Fibroblast of villous mesenchyme (primary cell): ENCODE data around the gene LAMTOR4. TPM values are rescaled to one million over a fixed set of nuclear protein-coding genes. Genes with fewer than 3 reads are reported as not detected.
A peak's percentile ranks its signal among the peaks of the same experiment; 100 is the strongest.
"Not testable (repeated sequence)": the region's sequence is repeated elsewhere in the genome, so short reads cannot be mapped to it uniquely, and the experiment has no call there.

Experiments
- DNase-seq: peaks from one replicate; pipeline ENCODE4 v3.0.0-alpha.2; 2010; ENCODE audit warnings: low read depth
- H3K4me3 ChIP-seq: 2 replicates; pipeline ENCODE4 v1.5.1; 2011; ENCODE audit warnings: low read depth, mild to moderate bottlenecking, low read length
- total RNA-seq: library from RNA; depleted of rRNA; stranded (reverse); fragments of >200 nt; gene quantifications from 2 replicates; pipeline ENCODE4 v1.2.3, GENCODE V29; 2012
- TF ChIP-seq, protein P1 (sequence below): IDR thresholded peaks from 2 replicates; pipeline ENCODE4 v1.5.1; 2012; ENCODE audit warnings: low read depth, mild to moderate bottlenecking, low read length; ENCODE audit not compliant: insufficient read depth

The LAMTOR4 gene
- total RNA-seq, 1 donor: 65.2 TPM

DNA sequence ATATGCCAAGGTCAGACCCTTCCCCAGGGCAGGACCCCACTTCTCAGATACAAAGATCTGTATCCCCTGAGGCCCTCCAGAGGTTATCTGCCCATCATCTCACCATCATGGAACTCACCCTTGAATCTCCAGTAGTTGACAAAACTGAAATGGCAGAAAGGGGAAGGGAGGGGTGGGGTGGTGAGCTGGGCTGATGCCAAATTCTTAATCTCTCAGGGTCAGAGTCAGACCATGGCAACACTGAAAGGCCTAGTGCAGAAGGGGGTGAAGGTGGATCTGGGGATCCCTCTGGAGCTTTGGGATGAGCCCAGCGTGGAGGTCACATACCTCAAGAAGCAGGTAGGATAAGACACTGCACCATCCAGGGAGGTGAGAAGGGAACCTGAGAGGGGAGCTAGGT lies 26.1 kb upstream of the LAMTOR4 start:
- no peak for DNase-seq
- TF ChIP-seq, protein P1, sequence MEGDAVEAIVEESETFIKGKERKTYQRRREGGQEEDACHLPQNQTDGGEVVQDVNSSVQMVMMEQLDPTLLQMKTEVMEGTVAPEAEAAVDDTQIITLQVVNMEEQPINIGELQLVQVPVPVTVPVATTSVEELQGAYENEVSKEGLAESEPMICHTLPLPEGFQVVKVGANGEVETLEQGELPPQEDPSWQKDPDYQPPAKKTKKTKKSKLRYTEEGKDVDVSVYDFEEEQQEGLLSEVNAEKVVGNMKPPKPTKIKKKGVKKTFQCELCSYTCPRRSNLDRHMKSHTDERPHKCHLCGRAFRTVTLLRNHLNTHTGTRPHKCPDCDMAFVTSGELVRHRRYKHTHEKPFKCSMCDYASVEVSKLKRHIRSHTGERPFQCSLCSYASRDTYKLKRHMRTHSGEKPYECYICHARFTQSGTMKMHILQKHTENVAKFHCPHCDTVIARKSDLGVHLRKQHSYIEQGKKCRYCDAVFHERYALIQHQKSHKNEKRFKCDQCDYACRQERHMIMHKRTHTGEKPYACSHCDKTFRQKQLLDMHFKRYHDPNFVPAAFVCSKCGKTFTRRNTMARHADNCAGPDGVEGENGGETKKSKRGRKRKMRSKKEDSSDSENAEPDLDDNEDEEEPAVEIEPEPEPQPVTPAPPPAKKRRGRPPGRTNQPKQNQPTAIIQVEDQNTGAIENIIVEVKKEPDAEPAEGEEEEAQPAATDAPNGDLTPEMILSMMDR: no peak
- no peak overlapping the region for H3K4me3 ChIP-seq

DNA sequence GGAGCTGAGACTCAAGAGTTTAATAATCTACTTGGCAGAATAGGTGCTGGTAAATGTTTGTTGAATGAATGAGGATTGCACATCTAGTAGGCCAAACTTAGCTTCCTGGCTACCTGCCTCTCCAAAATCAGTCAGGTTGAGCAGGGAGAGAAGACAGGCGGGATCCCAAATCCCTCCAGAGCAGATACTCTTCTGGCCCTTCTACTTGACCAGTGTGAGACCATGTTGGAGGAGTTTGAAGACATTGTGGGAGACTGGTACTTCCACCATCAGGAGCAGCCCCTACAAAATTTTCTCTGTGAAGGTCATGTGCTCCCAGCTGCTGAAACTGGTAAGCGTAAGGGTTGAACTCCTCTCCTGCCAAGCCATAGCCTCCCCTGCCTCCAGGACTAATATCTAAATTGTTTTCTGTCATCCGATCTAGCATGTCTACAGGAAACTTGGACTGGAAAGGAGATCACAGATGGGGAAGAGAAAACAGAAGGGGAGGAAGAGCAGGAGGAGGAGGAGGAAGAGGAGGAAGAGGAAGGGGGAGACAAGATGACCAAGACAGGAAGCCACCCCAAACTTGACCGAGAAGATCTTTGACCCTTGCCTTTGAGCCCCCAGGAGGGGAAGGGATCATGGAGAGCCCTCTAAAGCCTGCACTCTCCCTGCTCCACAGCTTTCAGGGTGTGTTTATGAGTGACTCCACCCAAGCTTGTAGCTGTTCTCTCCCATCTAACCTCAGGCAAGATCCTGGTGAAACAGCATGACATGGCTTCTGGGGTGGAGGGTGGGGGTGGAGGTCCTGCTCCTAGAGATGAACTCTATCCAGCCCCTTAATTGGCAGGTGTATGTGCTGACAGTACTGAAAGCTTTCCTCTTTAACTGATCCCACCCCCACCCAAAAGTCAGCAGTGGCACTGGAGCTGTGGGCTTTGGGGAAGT lies 24.2 kb upstream of the LAMTOR4 start:
- no peak for DNase-seq
- TF ChIP-seq, protein P1: no peak
- H3K4me3 ChIP-seq: no peak overlapping the region

DNA sequence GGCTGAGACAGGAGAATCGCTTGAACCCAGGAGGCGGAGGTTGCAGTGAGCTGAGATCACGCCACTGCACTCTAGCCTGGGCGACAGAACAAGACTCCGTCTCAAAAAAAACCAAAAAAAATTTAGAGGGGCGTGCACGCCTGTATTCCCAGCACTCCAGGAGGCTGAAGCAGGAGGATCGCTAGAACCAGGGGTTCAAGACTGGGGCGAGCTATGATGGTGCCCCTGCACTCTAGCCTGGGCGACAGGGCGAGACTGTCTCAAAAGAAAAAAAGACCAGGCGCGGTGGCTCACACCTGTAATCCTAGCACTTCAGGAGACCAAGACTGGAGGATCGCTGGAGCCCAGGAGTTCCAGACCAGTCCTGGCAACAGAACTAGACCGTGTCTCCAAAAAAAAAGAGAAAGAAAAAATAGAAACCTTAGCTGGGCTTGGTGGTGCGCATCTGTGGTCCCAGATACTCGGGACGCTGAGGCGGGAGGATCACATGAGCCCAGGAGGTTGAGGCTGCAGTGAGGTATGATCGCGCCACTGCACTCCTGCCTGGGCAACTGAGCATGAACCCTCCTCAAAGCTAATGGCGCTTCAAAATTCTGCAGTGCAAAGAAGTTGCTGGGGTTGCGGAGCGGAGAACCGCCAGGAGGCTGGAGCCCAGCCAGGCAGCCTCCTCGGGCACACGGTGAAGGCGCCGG lies 22.3 kb upstream of the LAMTOR4 start:
- TF ChIP-seq, protein P1: no peak
- peak overlapping the region; percentile 74 for H3K4me3 ChIP-seq
- no peak for DNase-seq

DNA sequence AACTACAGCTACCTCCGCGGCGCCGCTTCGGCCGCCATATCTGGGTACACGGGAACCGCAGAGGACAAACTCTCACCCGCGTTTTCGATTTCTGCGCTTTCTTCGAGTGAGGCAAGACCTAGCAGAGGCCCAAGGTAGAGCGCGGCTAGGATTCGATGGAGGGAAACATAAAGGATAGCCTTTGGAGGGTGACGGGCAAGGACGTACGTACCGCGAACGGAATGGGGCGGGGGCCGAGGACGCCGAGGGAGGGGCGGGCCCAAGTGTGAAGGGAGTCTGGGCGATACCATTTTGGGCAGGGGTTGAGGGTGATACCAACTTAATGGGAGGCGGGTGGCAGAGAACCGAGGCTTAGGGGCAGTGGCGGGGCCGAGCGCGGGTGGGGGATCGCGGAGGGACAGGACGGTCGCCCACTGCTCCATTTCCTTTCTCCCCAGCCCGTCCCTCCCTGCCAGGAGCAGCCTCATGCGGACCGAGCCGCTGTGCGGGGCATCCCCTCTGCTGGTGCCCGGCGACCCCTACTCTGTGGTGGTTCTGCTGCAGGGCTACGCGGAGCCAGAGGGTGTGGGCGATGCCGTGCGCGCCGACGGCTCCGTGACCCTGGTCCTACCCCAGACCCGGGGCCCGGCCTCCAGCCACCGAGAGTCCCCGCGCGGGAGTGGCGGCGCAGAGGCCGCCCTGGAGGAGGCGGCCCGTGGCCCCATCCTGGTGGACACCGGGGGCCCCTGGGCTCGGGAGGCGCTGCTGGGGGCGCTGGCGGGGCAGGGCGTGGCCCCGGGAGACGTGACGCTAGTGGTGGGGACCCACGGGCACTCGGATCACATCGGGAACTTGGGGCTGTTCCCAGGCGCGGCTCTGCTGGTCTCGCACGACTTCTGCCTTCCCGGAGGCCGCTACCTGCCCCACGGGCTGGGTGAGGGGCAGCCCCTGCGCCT lies 21.5 kb upstream of the LAMTOR4 start, which contains the start of gene MBLAC1:
TSS of gene MBLAC1 (plus strand) at position 37 of the 935 bp plus-strand sequence. CDS start at position 466, 429 bp downstream.
- TF ChIP-seq, protein P1: no peak
- peak within 1 kb of the TSS; percentile 74 for H3K4me3 ChIP-seq
- peak; percentile 94 for DNase-seq

DNA sequence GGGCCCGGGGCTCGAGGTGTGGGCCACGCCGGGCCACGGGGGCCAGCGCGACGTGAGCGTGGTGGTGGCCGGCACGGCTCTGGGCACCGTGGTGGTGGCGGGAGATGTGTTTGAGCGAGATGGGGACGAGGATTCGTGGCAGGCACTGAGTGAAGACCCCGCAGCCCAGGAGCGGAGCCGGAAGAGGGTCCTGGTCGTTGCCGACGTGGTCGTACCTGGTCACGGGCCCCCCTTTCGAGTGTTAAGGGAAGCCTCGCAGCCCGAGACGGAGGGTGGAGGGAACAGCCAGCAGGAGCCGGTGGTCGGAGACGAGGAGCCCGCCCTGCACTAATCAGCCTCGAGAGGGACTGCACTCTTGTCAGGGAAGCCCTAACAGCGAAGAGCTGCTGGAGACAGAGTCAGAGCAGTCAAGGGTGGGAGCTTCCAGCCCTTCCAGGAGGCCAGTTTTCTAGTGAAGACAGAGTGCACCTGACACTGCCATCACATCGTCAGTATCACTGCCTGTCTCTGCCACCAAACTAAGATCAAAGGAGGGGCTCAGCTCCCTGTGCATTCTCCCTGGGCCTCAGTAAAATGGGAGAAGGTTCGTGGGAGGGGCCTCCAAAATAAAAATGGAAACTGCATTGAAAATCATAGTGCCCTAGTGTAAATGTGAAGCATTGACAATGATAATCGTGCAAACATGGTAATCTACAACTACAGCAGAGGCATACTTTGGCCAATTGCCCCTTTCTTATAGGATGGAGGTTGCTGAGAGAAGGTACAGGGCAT lies 20.7 kb upstream of the LAMTOR4 start:
- peak; percentile 20 for DNase-seq
- TF ChIP-seq, protein P1: no peak
- peak overlapping the region; percentile 74 for H3K4me3 ChIP-seq

DNA sequence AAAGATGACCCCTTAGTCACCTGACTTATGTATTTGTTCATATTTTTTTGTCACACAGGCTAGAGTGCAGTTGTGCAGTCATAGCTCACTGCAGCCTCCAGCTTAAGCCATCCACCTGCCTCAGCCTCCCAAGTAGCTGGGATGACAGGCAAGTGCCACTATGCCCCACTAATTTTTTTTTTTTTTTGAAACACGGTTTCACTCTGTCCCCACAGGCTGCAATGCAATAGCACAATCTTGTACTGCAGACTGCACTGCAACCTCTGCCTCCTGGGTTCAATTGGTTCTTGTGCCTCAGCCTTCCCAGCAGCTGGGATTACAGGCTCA lies 20.1 kb upstream of the LAMTOR4 start:
- DNase-seq: no peak
- TF ChIP-seq, protein P1: no peak
- no peak overlapping the region for H3K4me3 ChIP-seq

DNA sequence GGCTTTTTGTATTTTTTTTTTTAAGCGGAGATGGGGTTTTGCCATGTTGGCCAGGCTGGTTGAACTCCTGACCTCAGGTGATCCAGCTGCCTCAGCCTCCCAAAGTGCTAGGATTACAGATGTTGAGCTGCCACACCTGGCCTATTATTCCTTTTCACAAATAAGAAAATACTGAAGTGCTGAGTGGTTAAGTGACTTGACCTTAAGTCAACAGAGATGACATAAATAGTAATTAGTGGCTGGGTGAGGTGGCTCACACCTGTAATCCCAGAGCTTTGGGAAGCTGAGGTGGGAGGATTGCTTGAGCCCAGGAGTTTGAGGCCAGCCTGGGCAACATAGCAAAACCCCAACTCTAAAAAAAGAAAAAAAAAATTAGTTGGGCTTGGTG lies 18.5 kb upstream of the LAMTOR4 start:
- not testable (repeated sequence) for H3K4me3 ChIP-seq, DNase-seq
